ENCODE data around the gene HSPG2.

Gene HSPG2

DNA sequence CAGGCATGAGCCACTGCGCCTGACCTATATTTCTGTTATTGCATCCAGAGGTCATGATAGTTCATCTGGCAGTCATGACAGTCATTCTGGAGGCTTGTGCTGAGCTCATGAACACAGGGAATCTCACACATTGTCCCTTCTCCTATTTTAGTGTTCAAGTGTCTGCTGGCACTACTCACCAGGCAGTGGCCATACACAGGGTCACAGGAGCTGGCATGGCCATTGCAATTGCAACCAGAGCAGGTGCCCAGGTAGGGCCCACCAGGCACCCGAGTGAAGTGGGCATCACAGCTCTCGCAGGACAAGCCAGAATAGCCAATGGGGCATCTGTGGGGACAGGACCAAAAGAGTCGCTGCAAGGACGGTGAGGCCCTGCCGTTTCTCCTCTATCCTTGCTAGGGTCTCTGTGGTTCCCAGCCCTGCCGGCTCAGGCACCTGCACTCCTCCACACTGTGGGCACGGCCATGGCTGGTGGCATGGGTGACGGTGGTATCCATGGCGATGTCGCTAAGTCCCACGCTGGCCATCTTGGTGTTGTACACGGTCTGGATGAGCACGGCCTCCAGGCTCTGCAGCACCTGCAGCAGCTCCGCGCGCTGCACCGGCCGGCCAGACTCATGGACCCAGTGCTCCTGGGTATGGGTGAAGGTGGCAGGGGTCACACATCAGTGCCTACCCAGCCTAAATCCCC lies 57.0 kb downstream of the HSPG2 start:
- DNase-seq (ENCODE audit: low spot score): no peak

DNA sequence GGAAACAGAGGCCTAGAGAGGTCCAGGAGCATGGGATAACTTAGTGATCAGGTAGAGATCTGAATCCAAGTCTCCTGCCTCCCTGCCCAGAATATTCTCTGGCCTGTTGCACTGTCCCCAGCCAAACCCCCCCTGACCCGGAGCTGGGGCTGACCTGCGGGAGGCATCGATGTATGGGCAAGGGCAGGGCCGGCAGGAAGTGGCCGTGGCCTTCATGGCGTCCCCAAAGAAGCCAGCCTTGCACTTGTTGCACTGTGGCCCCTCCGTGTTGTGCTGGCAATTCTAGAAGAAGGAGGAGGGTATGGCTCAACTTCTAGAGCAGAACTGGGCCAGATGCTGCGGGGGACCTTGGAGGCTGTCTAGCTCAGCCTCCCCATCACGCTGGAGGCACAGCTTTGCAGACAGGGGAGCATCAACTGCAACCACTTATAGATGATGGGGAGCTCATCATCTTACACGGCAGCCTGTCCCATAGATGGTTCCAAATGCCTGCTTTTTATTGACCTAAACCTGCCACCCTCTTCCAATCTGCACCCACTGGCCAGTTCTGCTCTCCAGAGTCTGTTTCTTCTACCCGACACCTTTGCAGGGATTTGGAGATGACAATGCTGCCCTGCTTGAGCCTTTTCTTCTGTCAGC lies 58.2 kb downstream of the HSPG2 start:
- DNase-seq (ENCODE audit: low spot score): no peak

GRCh38 chr1:21878009-21878773 lies 58.9 kb downstream of the HSPG2 start:
- no peak for DNase-seq (ENCODE audit: low spot score)

GRCh38 chr1:21876267-21876666 lies 60.8 kb downstream of the HSPG2 start:
- no peak for DNase-seq (ENCODE audit: low spot score)

GRCh38 chr1:21875621-21876063 lies 61.5 kb downstream of the HSPG2 start:
- DNase-seq (ENCODE audit: low spot score): no peak

DNA sequence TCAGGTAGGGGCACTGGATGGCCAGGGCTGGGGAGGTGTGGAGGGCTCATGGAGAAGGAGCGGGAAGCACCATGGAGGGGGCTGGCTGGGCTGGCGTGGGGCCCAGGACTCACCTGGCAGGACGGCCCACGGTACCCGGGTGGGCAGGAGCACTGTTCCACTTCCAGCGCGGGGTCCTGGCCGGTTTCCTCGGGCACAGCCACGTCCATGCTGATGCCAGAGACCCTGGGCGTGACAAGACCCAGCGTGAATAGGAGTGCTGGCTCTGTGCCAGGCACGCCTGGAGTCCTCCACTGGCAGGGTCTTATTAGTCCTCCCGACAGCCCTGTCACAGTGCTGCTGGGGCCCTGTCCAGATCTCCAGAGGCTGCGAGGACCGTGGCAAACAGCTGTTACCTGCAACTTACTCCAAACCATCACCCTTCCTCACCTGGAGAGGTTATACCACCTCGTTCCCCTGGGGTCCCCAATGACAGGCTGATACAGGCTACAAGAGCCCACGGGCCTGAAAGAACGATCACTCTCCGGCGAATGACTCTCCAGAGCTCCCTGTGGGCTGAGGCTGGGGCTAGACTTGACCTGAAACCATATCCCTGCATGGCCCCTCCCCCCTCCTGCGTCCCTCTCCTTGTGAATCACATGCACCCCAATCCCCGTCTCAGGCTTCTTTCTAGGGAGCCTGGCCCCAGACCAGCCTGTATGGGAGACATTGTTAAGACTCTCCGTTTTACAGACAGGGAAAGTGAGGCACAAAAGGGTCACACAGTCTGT lies 62.1 kb downstream of the HSPG2 start:
- DNase-seq (ENCODE audit: low spot score): no peak

DNA sequence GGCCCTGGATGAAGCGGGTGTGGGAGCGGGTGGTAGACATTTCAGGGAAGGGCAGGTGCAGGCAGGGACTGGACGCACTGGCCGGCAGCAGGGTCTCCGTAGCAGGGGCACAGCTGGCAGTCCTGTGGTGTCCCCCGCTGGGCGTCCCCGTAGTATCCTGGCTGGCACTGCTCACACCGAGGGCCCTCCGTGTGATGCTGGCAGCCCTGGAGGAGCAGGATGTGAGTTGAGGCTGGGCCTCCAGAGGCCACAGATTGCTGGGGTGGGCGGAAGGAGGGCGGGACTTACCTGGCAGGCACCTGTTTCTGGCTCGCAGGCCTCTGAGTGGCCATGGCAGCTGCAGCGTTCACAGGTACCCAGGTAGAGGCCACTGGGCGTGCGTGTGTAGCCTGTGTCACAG lies 62.8 kb downstream of the HSPG2 start:
- DNase-seq (ENCODE audit: low spot score): no peak

- no peak for DNase-seq (ENCODE audit: low spot score)
Observed at GRCh38 chr1:21873761-21874160, 63.3 kb downstream of the HSPG2 start.

DNA sequence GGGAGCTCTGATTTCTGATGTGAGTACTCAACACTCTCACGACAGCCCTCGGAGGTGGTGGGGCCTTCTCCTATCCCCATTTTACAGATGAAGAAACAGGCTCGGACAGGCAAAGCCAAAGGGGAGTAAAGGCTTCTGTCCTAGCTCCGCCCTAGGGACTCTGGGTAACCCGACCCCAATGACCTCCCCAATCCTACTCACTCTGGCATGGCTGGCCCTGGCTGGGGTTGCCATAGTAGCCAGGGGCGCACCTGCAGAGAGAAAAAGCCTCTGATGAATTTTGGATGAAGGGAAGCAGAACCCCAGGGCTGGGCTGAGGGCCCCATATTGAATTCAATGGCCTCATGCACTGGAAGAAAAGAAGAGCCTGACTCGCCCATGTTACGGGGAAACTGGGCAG lies 63.9 kb downstream of the HSPG2 start:
- no peak for DNase-seq (ENCODE audit: low spot score)

GRCh38 chr1:21872445-21873079 lies 64.5 kb downstream of the HSPG2 start:
- DNase-seq (ENCODE audit: low spot score): no peak

- DNase-seq (ENCODE audit: low spot score): no peak
Observed at GRCh38 chr1:21871943-21872342, 65.2 kb downstream of the HSPG2 start.

DNA sequence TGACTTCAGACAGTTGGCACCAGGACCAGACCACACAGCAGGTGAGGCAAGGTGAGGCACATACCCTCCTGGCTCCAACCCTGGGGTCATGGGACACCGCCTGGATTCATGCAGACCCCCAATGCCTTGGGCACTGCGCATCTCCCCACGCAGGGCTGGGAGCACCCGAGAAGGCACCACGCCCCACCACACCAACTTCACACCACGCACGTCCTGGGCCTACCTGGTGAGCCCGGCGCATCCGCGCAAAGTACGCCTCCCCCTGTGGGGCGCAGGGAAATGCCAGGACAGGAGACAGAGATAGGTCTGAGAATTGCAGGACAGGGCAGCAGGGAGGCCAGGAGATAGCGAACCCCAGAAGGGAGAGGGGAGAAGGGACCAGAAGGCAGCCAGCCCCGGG lies 66.5 kb downstream of the HSPG2 start:
- no peak for DNase-seq (ENCODE audit: low spot score)

- DNase-seq (ENCODE audit: low spot score): peak; percentile 91
Observed at GRCh38 chr1:21869620-21870121, 67.4 kb downstream of the HSPG2 start.

GRCh38 chr1:21868941-21869454 lies 68.1 kb downstream of the HSPG2 start:
- DNase-seq (ENCODE audit: low spot score): no peak

- no peak for DNase-seq (ENCODE audit: low spot score)
Observed at GRCh38 chr1:21868482-21868881, 68.6 kb downstream of the HSPG2 start.

DNA sequence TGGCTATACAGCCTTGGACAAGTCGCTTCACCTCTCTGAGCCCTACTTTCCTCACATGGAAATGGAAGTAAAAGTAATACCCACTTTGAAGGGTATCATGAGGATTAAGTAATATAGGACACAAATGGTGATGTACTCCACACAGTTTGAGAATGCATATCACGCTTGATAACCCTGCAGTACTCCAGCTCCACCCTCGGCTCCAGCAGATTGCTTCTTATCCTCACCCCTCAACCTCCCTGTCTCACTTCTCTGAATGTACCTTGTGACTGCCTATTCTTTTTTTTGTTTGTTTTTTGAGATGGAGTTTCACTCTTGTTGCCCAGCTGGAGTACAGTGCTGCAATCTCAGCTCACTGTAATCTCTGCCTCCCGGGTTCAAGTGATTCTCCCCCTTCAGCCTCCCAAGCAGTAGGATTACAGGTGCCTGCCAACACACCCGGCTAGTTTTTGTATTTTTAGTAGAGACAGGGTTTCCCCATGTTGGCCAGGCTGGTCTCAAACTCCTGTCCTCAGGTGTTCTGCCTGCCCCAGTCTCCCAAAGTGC lies 69.6 kb downstream of the HSPG2 start:
- DNase-seq (ENCODE audit: low spot score): no peak

DNA sequence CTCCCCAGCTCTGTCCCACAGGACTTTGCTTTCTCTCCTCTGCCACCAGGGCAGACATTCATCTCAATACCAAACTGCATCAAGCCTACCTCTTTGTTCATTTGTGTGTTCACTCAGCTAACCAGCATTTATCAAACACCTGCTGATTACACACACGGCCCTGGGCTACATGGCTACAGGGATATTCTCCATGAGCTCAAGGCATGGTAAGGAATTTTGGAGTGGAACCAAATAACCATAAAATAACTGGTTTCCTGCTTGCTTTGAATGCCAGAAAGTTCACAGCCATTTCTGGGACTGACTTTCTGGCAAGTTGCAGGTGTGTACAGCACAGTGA lies 70.4 kb downstream of the HSPG2 start:
- no peak for DNase-seq (ENCODE audit: low spot score)

- no peak for DNase-seq (ENCODE audit: low spot score)
Observed at GRCh38 chr1:21865943-21866706, 71.0 kb downstream of the HSPG2 start.

GRCh38 chr1:21865609-21865942 lies 71.5 kb downstream of the HSPG2 start:
- no peak for DNase-seq (ENCODE audit: low spot score)

DNA sequence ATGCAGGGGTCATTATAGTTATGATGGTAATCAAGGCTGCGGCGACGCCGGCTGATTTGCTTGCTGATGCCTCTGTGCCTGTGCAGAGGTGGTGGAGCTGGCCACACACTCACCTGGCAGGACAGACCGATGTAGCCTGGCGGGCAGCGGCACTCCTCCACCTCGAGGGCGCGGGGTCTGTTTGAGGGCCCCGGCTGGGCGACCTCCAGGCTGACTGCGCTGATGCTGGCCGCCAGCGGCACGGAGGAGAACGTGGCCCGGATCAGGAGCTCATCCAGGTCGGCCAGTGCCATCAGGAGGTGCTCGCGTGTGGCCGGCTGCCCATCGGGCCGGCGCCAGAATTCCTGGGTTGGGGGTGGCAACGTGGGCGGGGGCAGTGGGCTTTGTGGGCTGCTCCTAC lies 72.4 kb downstream of the HSPG2 start:
- DNase-seq (ENCODE audit: low spot score): no peak

- DNase-seq (ENCODE audit: low spot score): no peak
Observed at GRCh38 chr1:21863981-21864380, 73.1 kb downstream of the HSPG2 start.

Data from COLO829 (cell line).